Inferior parietal cortex (tissue), 1 donor: ENCODE results near the gene PLD5.
A peak's percentile ranks its signal among the peaks of the same experiment; 100 is the strongest.
"Not testable (repeated sequence)": the region's sequence is repeated elsewhere in the genome, so short reads cannot be mapped to it uniquely, and the experiment has no call there.

Source experiments
- DNase-seq: peaks from one replicate; pipeline ENCODE4 v3.0.0-alpha.2; 2016; ENCODE audit errors: extremely low spot score

PLD5 gene

GRCh38 chr1:242489545-242489944 is 35.0 kb downstream of the PLD5 start:
- no peak for DNase-seq

- no peak for DNase-seq
These were observed 46.6 kb downstream of the PLD5 start for GRCh38 chr1:242477944-242478343.

DNA sequence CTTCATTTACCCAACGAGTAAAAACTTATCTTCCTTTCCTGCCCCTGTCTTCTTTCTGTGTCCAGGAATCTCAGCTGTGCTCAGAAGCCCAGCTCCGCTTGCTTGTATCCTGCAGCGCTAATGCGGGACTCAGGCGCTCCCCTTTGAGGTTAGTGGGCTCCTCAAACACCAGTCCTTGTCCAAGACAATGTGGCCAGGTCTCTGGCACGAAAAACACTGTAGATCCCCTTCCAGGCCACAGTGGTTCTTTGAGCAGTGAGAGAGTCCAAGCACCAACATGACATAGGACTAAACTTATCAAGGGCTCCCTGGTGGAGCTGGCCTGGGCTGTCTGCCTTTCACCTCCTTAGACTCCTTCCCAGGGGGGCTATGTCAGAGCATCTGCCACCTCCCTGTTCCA is 53.7 kb downstream of the PLD5 start:
- DNase-seq, result no peak

DNA sequence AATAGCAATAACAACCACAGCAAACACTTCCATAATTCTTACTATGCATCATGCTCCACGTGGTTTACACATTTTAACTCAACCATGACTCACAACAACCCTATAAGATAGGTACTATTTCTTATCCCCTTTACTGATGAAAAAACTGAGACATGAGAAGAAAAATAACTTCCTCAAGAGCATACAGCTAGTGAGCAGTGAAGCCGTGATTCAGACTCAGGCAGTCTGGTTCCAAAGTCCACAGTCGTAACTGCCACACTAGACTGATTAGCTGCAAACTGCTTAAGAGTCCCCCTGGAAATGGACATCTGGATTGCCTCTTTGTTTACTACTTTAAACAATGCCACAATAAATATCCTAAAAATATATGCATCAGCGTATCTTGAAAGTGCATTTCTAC is 55.7 kb downstream of the PLD5 start:
- no peak for DNase-seq

GRCh38 chr1:242467556-242468145 is 56.8 kb downstream of the PLD5 start:
- DNase-seq, result peak; percentile 86

DNA sequence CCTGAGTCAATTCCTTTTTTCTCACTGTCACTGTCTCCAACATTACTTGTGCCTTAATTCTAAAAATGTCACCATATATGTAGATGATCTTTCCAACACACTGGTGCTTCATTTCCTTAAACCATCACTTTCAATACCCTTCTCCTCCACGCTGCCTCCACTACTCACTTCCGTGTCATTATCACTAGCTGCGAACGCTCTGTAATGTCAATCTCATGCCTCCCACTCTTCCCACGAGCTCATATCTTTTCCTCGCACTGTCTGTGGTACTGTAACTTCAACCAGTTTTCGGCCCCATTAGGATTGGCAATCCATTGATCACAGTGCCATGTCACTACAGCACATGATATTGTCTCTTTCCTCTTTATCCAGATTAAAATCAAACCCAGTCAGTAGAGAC is 61.6 kb downstream of the PLD5 start:
- DNase-seq, result no peak

DNA sequence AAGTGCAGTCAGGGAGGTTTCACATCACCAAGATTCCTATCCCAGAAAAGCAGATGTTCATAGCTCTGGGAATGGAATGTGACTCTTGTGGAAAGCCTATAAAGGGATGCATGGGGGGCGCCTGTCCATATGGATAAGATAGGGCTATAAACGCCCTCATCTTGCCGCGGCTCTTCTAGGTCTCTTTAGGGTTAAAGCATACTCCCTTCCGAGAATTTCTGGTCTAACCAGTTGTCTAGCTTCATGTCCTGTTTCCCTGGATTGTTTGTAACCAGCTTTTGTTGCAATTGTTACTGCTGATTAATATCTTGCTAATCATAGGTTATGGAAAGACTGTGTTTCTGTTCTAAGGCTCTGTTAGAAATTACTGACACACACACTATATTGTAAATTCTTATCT is 64.8 kb downstream of the PLD5 start:
- DNase-seq, result not testable (repeated sequence)

GRCh38 chr1:242456726-242457269 is 67.7 kb downstream of the PLD5 start:
- DNase-seq, result no peak

DNA sequence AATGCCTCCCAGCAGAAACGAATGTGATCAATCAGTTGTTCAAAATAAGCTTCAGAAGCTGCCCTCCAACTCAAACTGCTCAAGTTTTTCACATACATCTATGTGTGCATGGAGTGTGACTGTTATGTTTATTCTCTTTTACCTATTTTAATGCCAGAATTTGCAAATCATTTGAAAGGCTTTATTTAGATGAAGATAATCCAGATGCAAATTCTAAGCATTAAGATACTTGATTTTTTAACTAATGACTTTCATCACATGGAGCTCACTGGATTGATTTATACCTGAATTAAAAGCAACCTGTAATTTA is 69.5 kb downstream of the PLD5 start:
- no peak for DNase-seq

- peak; percentile 70 for DNase-seq
These were observed 70.0 kb downstream of the PLD5 start for GRCh38 chr1:242454262-242455051.

- DNase-seq, result no peak
These were observed 71.9 kb downstream of the PLD5 start for GRCh38 chr1:242452573-242452972.

- no peak for DNase-seq
These were observed 74.8 kb downstream of the PLD5 start for GRCh38 chr1:242449661-242450060.

GRCh38 chr1:242448910-242449645 is 75.4 kb downstream of the PLD5 start:
- no peak for DNase-seq

- no peak for DNase-seq
These were observed 76.8 kb downstream of the PLD5 start for GRCh38 chr1:242447689-242448088.

DNA sequence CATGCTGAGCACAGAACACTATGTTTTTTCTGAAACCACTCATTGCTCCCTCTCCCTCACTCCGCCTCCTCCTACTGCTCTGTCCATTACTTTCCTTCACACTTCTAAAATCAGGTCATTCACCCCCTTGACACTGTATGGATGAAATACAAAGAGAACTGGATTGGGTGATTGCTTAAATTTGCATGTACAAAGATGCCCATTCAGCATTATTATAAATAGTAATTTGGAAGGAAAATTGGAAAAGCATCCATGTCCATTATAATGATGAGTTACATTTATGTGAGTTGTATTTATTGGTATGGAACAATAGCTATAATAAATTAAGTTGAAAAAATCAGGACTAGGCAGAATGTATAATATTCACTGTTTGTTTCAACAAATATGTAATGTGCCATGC is 83.7 kb downstream of the PLD5 start:
- DNase-seq, result no peak

DNA sequence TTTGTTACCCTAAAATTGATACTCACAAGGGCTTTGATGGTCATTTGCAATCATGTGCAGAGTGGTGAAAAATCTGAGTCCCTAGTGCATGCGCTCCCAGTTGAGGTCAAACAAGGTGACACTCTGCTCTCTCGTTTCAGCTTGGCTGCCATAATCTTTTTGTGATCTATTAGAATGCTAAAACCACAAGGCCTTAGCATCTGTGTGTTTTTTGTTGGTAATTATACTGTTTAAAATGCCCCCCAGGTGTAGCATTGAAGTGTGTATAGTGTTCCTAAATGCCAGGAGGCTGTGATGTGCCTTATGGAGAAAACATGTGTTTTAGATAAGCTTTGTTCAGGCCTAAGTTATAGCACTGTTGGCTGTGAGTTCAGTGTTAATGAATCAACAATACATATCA is 89.3 kb downstream of the PLD5 start:
- no peak for DNase-seq

DNA sequence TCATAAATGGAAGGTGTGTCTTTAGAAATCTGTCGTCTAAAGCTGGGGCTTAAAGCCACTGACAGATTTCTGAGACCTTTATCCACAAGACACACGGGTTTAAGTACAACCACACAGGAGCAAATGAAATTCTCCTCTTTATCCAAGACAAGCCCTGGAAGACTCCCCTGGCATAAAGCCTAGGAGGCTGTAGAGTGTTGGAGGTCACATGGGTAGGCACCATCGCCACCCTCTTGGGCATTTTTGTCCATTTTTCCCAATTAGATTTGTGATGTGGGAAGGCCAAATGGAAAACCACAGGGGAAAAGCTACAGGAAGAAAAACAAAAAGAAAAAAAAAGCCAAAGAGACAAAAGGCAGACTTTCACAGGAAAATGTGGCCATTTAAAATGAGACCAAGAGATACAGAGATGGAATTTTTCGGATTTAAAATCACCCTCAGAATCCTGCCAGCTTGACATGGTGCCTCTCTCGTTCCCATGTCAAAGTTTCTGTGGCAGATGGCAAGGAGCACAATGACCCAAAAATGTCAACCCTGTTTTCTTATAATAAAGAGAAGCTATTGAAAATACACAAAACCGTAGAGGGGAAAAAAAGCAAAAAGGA is 91.9 kb downstream of the PLD5 start:
- no peak for DNase-seq

- DNase-seq, result no peak
These were observed 92.7 kb downstream of the PLD5 start for GRCh38 chr1:242431786-242432185.

DNA sequence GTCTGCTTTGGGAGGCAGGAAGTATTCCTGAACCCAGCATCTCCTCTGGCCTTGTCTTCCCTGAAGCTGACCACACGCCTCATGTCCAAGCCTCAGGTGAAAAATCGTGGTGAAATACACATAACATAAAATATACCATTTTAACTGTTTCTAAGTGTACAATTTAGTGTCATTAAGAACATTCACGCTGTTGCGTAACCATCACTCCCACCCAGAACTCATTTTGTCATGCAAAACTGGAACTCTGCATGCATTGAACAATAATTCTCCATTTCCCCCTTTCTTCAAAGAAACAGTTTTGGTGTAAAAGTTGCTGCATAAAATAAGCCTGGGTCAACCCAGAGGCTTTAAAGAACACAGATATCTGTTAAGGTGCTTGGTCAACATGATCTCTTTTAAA is 93.5 kb downstream of the PLD5 start:
- no peak for DNase-seq

DNA sequence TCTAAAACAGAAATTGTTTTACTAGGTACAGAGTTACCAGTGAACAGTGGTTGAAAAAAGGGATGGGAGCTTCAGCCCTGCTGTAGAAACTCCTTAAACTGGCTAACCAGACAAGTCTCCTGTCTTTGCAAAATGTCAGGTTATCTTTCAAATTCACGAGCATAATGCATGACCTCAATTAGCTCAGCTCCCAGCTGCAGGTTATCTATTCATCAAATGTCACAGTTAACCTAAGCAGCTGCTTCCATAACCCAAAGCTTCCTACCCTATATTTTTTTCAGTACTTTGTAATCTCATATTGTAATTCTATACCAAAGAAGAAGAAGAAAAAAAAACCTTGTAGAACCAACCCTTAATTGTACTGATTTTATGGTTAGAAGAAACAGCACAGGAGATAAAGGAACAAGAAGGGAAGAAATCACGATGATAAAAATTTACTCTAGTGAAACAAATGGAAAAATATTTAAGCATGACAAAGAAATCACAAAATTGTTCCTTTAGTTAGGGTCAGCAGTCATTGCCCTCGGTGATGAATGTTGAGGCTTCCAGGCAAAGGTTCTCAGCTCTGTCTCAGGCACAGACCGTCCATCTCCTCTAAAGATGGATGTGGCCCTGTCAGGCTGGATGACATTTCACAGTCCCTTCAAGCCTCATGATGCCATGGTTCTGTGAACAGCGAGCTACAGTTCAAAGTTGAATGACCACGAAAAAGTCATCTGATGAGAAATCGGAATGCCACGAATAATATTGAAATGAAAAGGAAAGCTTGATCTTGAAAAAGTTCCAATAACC is 95.9 kb downstream of the PLD5 start:
- DNase-seq, result no peak

DNA sequence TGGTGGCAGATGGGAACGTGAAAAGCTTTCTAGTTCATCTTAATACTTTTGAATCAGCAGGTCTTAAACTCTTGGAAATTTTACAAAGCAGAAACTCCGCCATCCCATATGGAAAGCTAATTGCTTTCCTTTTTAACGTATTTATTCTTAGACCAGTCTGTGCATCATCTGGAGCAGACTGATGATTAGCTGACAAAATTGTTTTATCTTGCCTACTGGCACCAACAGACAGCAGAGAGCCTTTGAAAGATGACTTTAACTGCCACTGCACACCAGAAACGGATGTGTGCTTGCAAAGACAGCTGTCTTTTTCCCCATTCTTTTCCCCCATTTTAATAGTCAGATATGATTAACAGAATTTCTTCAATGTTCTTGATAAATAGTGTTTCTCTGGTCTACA is 97.0 kb downstream of the PLD5 start:
- DNase-seq, result no peak
